ENCODE data around the gene STK10. TPM values are rescaled to one million over a fixed set of nuclear protein-coding genes. Genes with fewer than 3 reads are reported as not detected.
"Not testable (repeated sequence)": the region's sequence is repeated elsewhere in the genome, so short reads cannot be mapped to it uniquely, and the experiment has no call there.

Gene STK10
- total RNA-seq, 2 donors from 2014 or later = 403 to 408 TPM

- Mint-ChIP-seq H3K4me1 (peaks cover 59% of the 10 kb centered on the region), H3K27ac (peak overlapping the region; percentile 92), H3K36me3 (ENCODE audit: low read depth) (peaks cover 7% of the 10 kb centered on the region), H3K4me3 (peak overlapping the region; percentile 12), H3K27me3 (no peaks in the 10 kb centered on the region)
- ATAC-seq (no peak), DNase-seq (no peak)
- H3K9me3 ChIP-seq (ENCODE audit: control insufficient read depth, low read length, poor library complexity, severe bottlenecking) = no peaks in the 10 kb centered on the region
Measured at GRCh38 chr5:172168311-172168710, 19.7 kb downstream of the STK10 start.

GRCh38 chr5:172167895-172168294 is 20.1 kb downstream of the STK10 start:
- Mint-ChIP-seq H3K36me3 (ENCODE audit: low read depth) (peaks cover 7% of the 10 kb centered on the region), H3K4me1 (peaks cover 59% of the 10 kb centered on the region), H3K27me3 (no peaks in the 10 kb centered on the region), H3K4me3 (peak overlapping the region; percentile 12), H3K27ac (peak overlapping the region; percentile 92)
- H3K9me3 ChIP-seq (ENCODE audit: control insufficient read depth, low read length, poor library complexity, severe bottlenecking) = no peaks in the 10 kb centered on the region
- ATAC-seq (no peak), DNase-seq (no peak)

- H3K9me3 ChIP-seq (ENCODE audit: control insufficient read depth, low read length, poor library complexity, severe bottlenecking) = no peaks in the 10 kb centered on the region
- peaks cover 57% of the 10 kb centered on the region for H3K4me1 Mint-ChIP-seq
Measured at GRCh38 chr5:172166030-172166826, 21.8 kb downstream of the STK10 start.

GRCh38 chr5:172165465-172165864 is 22.6 kb downstream of the STK10 start:
- no peak overlapping the region for H3K4me3 Mint-ChIP-seq
- H3K27ac Mint-ChIP-seq = peak overlapping the region; percentile 93
- peaks cover 55% of the 10 kb centered on the region for H3K4me1 Mint-ChIP-seq
- no peak for ATAC-seq
- H3K36me3 Mint-ChIP-seq (ENCODE audit: low read depth) = peaks cover 7% of the 10 kb centered on the region
- no peak for DNase-seq
- no peaks in the 10 kb centered on the region for H3K27me3 Mint-ChIP-seq
- H3K9me3 ChIP-seq (ENCODE audit: control insufficient read depth, low read length, poor library complexity, severe bottlenecking) = no peaks in the 10 kb centered on the region

More at GRCh38 chr5:172166030-172166826, 21.8 kb downstream of the STK10 start:
- H3K27ac Mint-ChIP-seq = peak overlapping the region; percentile 92
- H3K27me3 Mint-ChIP-seq = no peaks in the 10 kb centered on the region
- ATAC-seq (no peak), DNase-seq (no peak)
- peak overlapping the region; percentile 12 for H3K4me3 Mint-ChIP-seq
- H3K36me3 Mint-ChIP-seq (ENCODE audit: low read depth) = peaks cover 7% of the 10 kb centered on the region

- H3K27me3 Mint-ChIP-seq = no peaks in the 10 kb centered on the region
- ATAC-seq (no peak), DNase-seq (no peak)
- H3K4me3 Mint-ChIP-seq = no peak overlapping the region
- H3K4me1 Mint-ChIP-seq = peaks cover 52% of the 10 kb centered on the region
- H3K9me3 ChIP-seq (ENCODE audit: control insufficient read depth, low read length, poor library complexity, severe bottlenecking) = no peaks in the 10 kb centered on the region
- peak overlapping the region; percentile 93 for H3K27ac Mint-ChIP-seq
- peaks cover 3% of the 10 kb centered on the region for H3K36me3 Mint-ChIP-seq (ENCODE audit: low read depth)
Measured at GRCh38 chr5:172164769-172165212, 23.2 kb downstream of the STK10 start.

- Mint-ChIP-seq H3K36me3 (ENCODE audit: low read depth) (no peaks in the 10 kb centered on the region), H3K4me3 (no peak overlapping the region), H3K27me3 (no peaks in the 10 kb centered on the region), H3K27ac (peak overlapping the region; percentile 93), H3K4me1 (peaks cover 50% of the 10 kb centered on the region)
- DNase-seq (no peak), ATAC-seq (no peak)
- no peaks in the 10 kb centered on the region for H3K9me3 ChIP-seq (ENCODE audit: control insufficient read depth, low read length, poor library complexity, severe bottlenecking)
Measured at GRCh38 chr5:172163346-172163745, 24.7 kb downstream of the STK10 start.

- peak overlapping the region; percentile 93 for H3K27ac Mint-ChIP-seq
- no peaks in the 10 kb centered on the region for H3K9me3 ChIP-seq (ENCODE audit: control insufficient read depth, low read length, poor library complexity, severe bottlenecking)
- DNase-seq (no peak), ATAC-seq (no peak)
- H3K36me3 Mint-ChIP-seq (ENCODE audit: low read depth) = no peaks in the 10 kb centered on the region
- no peak overlapping the region for H3K4me3 Mint-ChIP-seq
- peaks cover 48% of the 10 kb centered on the region for H3K4me1 Mint-ChIP-seq
- H3K27me3 Mint-ChIP-seq = no peaks in the 10 kb centered on the region
Measured at GRCh38 chr5:172162987-172163343, 25.1 kb downstream of the STK10 start.

- no peaks in the 10 kb centered on the region for H3K27me3 Mint-ChIP-seq
- no peaks in the 10 kb centered on the region for H3K9me3 ChIP-seq (ENCODE audit: control insufficient read depth, low read length, poor library complexity, severe bottlenecking)
- ATAC-seq (no peak), DNase-seq (no peak)
- H3K4me1 Mint-ChIP-seq = peaks cover 46% of the 10 kb centered on the region
- H3K27ac Mint-ChIP-seq = peak overlapping the region; percentile 89
- H3K36me3 Mint-ChIP-seq (ENCODE audit: low read depth) = no peaks in the 10 kb centered on the region
- peak overlapping the region; percentile 71 for H3K4me3 Mint-ChIP-seq
Measured at GRCh38 chr5:172162323-172162986, 25.6 kb downstream of the STK10 start.

GRCh38 chr5:172160506-172160905 is 27.5 kb downstream of the STK10 start:
- peaks cover 4% of the 10 kb centered on the region for H3K36me3 Mint-ChIP-seq (ENCODE audit: low read depth)
- H3K27ac Mint-ChIP-seq = peak overlapping the region; percentile 57
- no peaks in the 10 kb centered on the region for H3K27me3 Mint-ChIP-seq
- H3K9me3 ChIP-seq (ENCODE audit: control insufficient read depth, low read length, poor library complexity, severe bottlenecking) = no peaks in the 10 kb centered on the region
- H3K4me3 Mint-ChIP-seq = peak overlapping the region; percentile 65
- H3K4me1 Mint-ChIP-seq = peaks cover 48% of the 10 kb centered on the region
- DNase-seq = no peak
- ATAC-seq = no peak

GRCh38 chr5:172159016-172159415 is 29.0 kb downstream of the STK10 start:
- peak overlapping the region; percentile 78 for H3K27ac Mint-ChIP-seq
- H3K36me3 Mint-ChIP-seq (ENCODE audit: low read depth) = peaks cover 4% of the 10 kb centered on the region
- H3K4me3 Mint-ChIP-seq = peak overlapping the region; percentile 47
- no peaks in the 10 kb centered on the region for H3K9me3 ChIP-seq (ENCODE audit: control insufficient read depth, low read length, poor library complexity, severe bottlenecking)
- ATAC-seq (no peak), DNase-seq (no peak)
- peaks cover 55% of the 10 kb centered on the region for H3K4me1 Mint-ChIP-seq
- no peaks in the 10 kb centered on the region for H3K27me3 Mint-ChIP-seq

GRCh38 chr5:172156541-172156994 is 31.5 kb downstream of the STK10 start:
- no peak for DNase-seq
- Mint-ChIP-seq H3K4me1 (peaks cover 59% of the 10 kb centered on the region), H3K27me3 (no peaks in the 10 kb centered on the region), H3K4me3 (no peak overlapping the region), H3K36me3 (ENCODE audit: low read depth) (peaks cover 13% of the 10 kb centered on the region), H3K27ac (peak overlapping the region; percentile 94)
- H3K9me3 ChIP-seq (ENCODE audit: control insufficient read depth, low read length, poor library complexity, severe bottlenecking) = no peaks in the 10 kb centered on the region
- ATAC-seq = no peak

GRCh38 chr5:172155101-172155500 is 32.9 kb downstream of the STK10 start:
- H3K4me1 Mint-ChIP-seq = peaks cover 65% of the 10 kb centered on the region
- peaks cover 15% of the 10 kb centered on the region for H3K36me3 Mint-ChIP-seq (ENCODE audit: low read depth)
- ATAC-seq; H3K9me3 ChIP-seq (ENCODE audit: control insufficient read depth, low read length, poor library complexity, severe bottlenecking); H3K4me3 Mint-ChIP-seq; H3K27me3 Mint-ChIP-seq; DNase-seq: not testable (repeated sequence)
- H3K27ac Mint-ChIP-seq = peak overlapping the region; percentile 94

GRCh38 chr5:172153695-172154094 is 34.3 kb downstream of the STK10 start:
- ATAC-seq = no peak

More at GRCh38 chr5:172153695-172154094, 34.3 kb downstream of the STK10 start:
- H3K27ac Mint-ChIP-seq = peak overlapping the region; percentile 94
- peak overlapping the region; percentile 31 for H3K4me3 Mint-ChIP-seq
- no peaks in the 10 kb centered on the region for H3K9me3 ChIP-seq (ENCODE audit: control insufficient read depth, low read length, poor library complexity, severe bottlenecking)
- no peak for DNase-seq
- no peaks in the 10 kb centered on the region for H3K27me3 Mint-ChIP-seq
- H3K4me1 Mint-ChIP-seq = peaks cover 58% of the 10 kb centered on the region
- peaks cover 15% of the 10 kb centered on the region for H3K36me3 Mint-ChIP-seq (ENCODE audit: low read depth)

All from T-helper 17 cell (primary cell).